Liver (tissue), 3 donors: ENCODE data around the gene HHLA2.

ENCODE experiments used
- EGR1 ChIP-seq, 2 donors: IDR thresholded peaks; 2 replicates each; pipeline ENCODE4 v1.6.1; 2016 to 2018; ENCODE audit warnings: antibody characterized with exemption in 2 of 2, low read depth in 2 of 2
- FOXA1 ChIP-seq: IDR thresholded peaks from 2 replicates; pipeline ENCODE4 v1.6.1; 2016; ENCODE audit warnings: antibody characterized with exemption
- GABPA ChIP-seq, 2 donors: IDR thresholded peaks in 1 of 2; conservative IDR thresholded peaks in 1 of 2; 2 replicates each; pipeline ENCODE4 v1.6.1; 2016; ENCODE audit warnings: antibody characterized with exemption in 2 of 2, mild to moderate bottlenecking in 1 of 2, moderate library complexity in 1 of 2
- HNF4A ChIP-seq, 2 donors: conservative IDR thresholded peaks; 2 replicates each; pipeline ENCODE4 v1.6.1; 2016; ENCODE audit warnings: antibody characterized with exemption in 2 of 2, mild to moderate bottlenecking in 2 of 2
- JUND ChIP-seq, 2 donors: IDR thresholded peaks; 2 replicates each; pipeline ENCODE4 v1.6.1; 2016; ENCODE audit warnings: antibody characterized with exemption in 2 of 2
- RAD21 ChIP-seq, 2 donors: IDR thresholded peaks; 2 replicates each; pipeline ENCODE4 v1.6.1; 2016; ENCODE audit warnings: antibody characterized with exemption in 2 of 2, mild to moderate bottlenecking in 2 of 2
- RXRA ChIP-seq, 2 donors: IDR thresholded peaks; 2 replicates each; pipeline ENCODE4 v1.6.1; 2017 to 2018; ENCODE audit warnings: antibody characterized with exemption in 2 of 2, mild to moderate bottlenecking in 1 of 2
- SP1 ChIP-seq: IDR thresholded peaks from 2 replicates; pipeline ENCODE4 v1.6.1; 2018; ENCODE audit warnings: antibody characterized with exemption, mild to moderate bottlenecking
- TAF1 ChIP-seq: conservative IDR thresholded peaks from 2 replicates; pipeline ENCODE4 v1.6.1; 2016; ENCODE audit warnings: antibody characterized with exemption, mild to moderate bottlenecking
- YY1 ChIP-seq: IDR thresholded peaks from 2 replicates; pipeline ENCODE4 v1.6.1; 2016; ENCODE audit warnings: antibody characterized with exemption, mild to moderate bottlenecking
- TF ChIP-seq, protein P1 (sequence below): fragments of 150-350 bp; IDR thresholded peaks from 2 replicates; pipeline ENCODE4 v1.5.1; 2017; ENCODE audit warnings: improper control_type of control experiment, low read depth, low read length; ENCODE audit not compliant: missing input control
- TF ChIP-seq, protein P2 (sequence below): IDR thresholded peaks from 2 replicates; pipeline ENCODE4 v1.6.1; 2016; ENCODE audit warnings: antibody characterized with exemption
- TF ChIP-seq, protein P3 (sequence below): IDR thresholded peaks from 2 replicates; pipeline ENCODE4 v1.6.1; 2016; ENCODE audit warnings: antibody characterized with exemption, mild to moderate bottlenecking
- TF ChIP-seq, protein P4 (sequence below): IDR thresholded peaks from 2 replicates; pipeline ENCODE4 v1.6.1; 2016; ENCODE audit warnings: antibody characterized with exemption
- donor health status: healthy.
- donor health status: healthy.

DNA sequence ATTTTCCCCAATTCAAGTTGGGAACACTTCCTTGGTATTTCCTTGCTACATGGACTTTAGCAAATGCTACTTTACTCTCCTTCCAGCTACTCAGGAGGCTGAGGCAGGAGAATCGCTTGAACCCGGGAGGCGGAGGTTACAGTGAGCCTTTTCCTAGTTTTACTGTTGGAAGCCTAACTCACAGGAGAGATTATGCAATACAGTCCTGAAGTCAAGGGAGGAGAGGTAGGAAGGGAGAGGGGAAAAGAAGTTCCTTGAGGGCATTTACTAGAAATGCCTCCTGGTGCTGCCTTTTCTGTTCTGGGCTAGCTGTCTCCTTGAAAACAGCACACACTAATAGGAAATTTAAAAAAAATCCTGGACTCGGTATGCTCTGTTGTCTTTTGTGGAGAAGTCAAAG lies 6.2 kb downstream of the HHLA2 start:
- no peak for TF ChIP-seq SP1
- TF ChIP-seq YY1, result no peak
- TF ChIP-seq, protein P1, sequence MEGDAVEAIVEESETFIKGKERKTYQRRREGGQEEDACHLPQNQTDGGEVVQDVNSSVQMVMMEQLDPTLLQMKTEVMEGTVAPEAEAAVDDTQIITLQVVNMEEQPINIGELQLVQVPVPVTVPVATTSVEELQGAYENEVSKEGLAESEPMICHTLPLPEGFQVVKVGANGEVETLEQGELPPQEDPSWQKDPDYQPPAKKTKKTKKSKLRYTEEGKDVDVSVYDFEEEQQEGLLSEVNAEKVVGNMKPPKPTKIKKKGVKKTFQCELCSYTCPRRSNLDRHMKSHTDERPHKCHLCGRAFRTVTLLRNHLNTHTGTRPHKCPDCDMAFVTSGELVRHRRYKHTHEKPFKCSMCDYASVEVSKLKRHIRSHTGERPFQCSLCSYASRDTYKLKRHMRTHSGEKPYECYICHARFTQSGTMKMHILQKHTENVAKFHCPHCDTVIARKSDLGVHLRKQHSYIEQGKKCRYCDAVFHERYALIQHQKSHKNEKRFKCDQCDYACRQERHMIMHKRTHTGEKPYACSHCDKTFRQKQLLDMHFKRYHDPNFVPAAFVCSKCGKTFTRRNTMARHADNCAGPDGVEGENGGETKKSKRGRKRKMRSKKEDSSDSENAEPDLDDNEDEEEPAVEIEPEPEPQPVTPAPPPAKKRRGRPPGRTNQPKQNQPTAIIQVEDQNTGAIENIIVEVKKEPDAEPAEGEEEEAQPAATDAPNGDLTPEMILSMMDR, result no peak
- TF ChIP-seq GABPA (IDR thresholded peaks at IDR 0.05 in 1 of 2, conservative IDR thresholded peaks at IDR 0.05 in 1 of 2), result no peak
- TF ChIP-seq, protein P2, sequence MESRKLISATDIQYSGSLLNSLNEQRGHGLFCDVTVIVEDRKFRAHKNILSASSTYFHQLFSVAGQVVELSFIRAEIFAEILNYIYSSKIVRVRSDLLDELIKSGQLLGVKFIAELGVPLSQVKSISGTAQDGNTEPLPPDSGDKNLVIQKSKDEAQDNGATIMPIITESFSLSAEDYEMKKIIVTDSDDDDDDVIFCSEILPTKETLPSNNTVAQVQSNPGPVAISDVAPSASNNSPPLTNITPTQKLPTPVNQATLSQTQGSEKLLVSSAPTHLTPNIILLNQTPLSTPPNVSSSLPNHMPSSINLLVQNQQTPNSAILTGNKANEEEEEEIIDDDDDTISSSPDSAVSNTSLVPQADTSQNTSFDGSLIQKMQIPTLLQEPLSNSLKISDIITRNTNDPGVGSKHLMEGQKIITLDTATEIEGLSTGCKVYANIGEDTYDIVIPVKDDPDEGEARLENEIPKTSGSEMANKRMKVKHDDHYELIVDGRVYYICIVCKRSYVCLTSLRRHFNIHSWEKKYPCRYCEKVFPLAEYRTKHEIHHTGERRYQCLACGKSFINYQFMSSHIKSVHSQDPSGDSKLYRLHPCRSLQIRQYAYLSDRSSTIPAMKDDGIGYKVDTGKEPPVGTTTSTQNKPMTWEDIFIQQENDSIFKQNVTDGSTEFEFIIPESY, result no peak
- TF ChIP-seq, protein P3, sequence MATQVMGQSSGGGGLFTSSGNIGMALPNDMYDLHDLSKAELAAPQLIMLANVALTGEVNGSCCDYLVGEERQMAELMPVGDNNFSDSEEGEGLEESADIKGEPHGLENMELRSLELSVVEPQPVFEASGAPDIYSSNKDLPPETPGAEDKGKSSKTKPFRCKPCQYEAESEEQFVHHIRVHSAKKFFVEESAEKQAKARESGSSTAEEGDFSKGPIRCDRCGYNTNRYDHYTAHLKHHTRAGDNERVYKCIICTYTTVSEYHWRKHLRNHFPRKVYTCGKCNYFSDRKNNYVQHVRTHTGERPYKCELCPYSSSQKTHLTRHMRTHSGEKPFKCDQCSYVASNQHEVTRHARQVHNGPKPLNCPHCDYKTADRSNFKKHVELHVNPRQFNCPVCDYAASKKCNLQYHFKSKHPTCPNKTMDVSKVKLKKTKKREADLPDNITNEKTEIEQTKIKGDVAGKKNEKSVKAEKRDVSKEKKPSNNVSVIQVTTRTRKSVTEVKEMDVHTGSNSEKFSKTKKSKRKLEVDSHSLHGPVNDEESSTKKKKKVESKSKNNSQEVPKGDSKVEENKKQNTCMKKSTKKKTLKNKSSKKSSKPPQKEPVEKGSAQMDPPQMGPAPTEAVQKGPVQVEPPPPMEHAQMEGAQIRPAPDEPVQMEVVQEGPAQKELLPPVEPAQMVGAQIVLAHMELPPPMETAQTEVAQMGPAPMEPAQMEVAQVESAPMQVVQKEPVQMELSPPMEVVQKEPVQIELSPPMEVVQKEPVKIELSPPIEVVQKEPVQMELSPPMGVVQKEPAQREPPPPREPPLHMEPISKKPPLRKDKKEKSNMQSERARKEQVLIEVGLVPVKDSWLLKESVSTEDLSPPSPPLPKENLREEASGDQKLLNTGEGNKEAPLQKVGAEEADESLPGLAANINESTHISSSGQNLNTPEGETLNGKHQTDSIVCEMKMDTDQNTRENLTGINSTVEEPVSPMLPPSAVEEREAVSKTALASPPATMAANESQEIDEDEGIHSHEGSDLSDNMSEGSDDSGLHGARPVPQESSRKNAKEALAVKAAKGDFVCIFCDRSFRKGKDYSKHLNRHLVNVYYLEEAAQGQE, result no peak
- TF ChIP-seq RAD21 (IDR thresholded peaks at IDR 0.05), result no peak
- TF ChIP-seq JUND (IDR thresholded peaks at IDR 0.05), result no peak
- TF ChIP-seq FOXA1, result no peak
- TF ChIP-seq, protein P4, sequence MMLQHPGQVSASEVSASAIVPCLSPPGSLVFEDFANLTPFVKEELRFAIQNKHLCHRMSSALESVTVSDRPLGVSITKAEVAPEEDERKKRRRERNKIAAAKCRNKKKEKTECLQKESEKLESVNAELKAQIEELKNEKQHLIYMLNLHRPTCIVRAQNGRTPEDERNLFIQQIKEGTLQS, result no peak
- no peak for TF ChIP-seq EGR1 (IDR thresholded peaks at IDR 0.05; ENCODE audit: low read depth in 2 of 2)
- TF ChIP-seq RXRA (IDR thresholded peaks at IDR 0.05), result no peak
- TF ChIP-seq TAF1, result no peak
- no peak for TF ChIP-seq HNF4A (conservative IDR thresholded peaks at IDR 0.05)
